22Rv1 (cell line): ENCODE measurements around the gene SORT1.

Source experiments
- H3K27ac ChIP-seq: fragments of 450-650 bp; 2 replicates; pipeline ENCODE4 v1.5.1; 2017
- CTCF ChIP-seq: fragments of 450-650 bp; IDR thresholded peaks from 2 replicates; pipeline ENCODE4 v1.5.1; 2017; ENCODE audit warnings: mild to moderate bottlenecking
- ZFX ChIP-seq: fragments of 450-650 bp; IDR thresholded peaks from 2 replicates; pipeline ENCODE4 v1.6.1; 2017; ENCODE audit warnings: antibody characterized with exemption, borderline replicate concordance

Gene SORT1

GRCh38 chr1:109261006-109261405, 136.7 kb downstream of the SORT1 start:
- TF ChIP-seq CTCF (no peak), ZFX (no peak)
- H3K27ac ChIP-seq: no peak overlapping the region

- TF ChIP-seq CTCF (no peak), ZFX (no peak)
- no peak overlapping the region for H3K27ac ChIP-seq
Measured at GRCh38 chr1:109259674-109260557, 137.8 kb downstream of the SORT1 start.
